ENCODE measurements around the gene FBN1.
A peak's percentile ranks its signal among the peaks of the same experiment; 100 is the strongest.

The FBN1 gene

DNA sequence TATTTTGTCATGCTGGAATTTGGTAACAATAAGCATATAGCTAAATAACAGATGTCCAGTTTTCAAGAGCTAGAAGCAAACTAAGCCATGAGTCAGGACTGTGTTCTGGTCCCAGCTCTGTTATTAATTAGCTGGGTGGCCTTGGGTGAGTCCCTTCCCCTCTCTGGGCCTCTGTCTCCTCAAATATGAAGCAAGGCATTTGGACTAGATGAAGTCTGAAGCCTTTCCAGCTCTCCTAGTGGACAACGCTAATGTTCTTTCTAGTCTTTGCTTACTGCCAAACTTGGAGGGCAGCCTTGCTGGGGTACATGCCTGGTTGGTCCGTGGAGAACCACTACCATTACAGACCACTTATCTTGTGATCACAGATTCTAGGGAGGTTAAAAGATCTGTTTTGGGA is 186.6 kb downstream of the FBN1 start:
- H3K4me3 Mint-ChIP-seq = no peak overlapping the region
- H3K27ac Mint-ChIP-seq = no peak overlapping the region
- no peak for DNase-seq (ENCODE audit: low spot score)
- no peaks in the 10 kb centered on the region for H3K4me1 Mint-ChIP-seq (ENCODE audit: low read depth)
- H3K27me3 Mint-ChIP-seq (ENCODE audit: low read depth) = no peaks in the 10 kb centered on the region
- H3K9me3 Mint-ChIP-seq = no peaks in the 10 kb centered on the region
- H3K36me3 Mint-ChIP-seq (ENCODE audit: low read depth) = no peaks in the 10 kb centered on the region

DNA sequence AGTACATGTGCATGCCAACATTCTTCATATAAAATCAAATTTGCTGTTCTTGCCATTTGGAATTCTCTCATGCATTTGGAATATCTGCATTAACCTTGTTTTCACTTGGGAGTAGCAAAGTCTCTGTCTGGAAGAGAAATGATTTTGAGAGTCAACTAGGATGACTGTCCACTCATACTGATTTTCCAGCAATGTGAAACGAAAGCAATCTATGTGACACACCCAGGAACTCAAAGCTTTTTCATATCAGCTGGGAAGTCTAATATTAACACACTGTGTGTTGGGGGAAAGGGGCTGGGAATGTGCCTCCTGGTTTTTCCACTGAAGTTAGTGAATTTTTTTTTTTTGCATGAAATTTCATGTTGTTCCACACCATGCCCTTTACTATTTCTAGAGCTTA is 189.4 kb downstream of the FBN1 start:
- H3K27me3 Mint-ChIP-seq (ENCODE audit: low read depth) = no peaks in the 10 kb centered on the region
- H3K4me3 Mint-ChIP-seq = no peak overlapping the region
- H3K4me1 Mint-ChIP-seq (ENCODE audit: low read depth) = no peaks in the 10 kb centered on the region
- no peaks in the 10 kb centered on the region for H3K9me3 Mint-ChIP-seq
- no peaks in the 10 kb centered on the region for H3K36me3 Mint-ChIP-seq (ENCODE audit: low read depth)
- DNase-seq (ENCODE audit: low spot score) = no peak
- no peak overlapping the region for H3K27ac Mint-ChIP-seq

DNA sequence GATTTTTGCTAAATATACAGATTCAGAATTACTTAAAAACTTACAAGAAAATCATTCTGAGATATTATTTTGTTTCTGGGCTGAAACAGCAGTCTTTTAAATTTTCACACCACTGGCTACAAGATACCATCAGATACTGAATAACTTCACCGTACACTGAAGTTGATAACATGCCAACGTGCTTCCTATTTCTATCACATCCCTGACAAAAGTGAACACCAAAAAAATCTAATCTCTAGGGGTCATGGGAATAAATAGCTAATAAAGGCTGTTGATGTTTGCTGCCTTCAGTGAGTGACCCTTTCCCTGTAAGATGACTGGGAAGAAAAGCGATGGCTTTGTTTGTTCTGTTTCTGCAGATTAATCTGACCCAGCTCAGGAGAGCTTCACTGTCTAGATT is 193.8 kb downstream of the FBN1 start:
- H3K9me3 Mint-ChIP-seq = no peaks in the 10 kb centered on the region

DNA sequence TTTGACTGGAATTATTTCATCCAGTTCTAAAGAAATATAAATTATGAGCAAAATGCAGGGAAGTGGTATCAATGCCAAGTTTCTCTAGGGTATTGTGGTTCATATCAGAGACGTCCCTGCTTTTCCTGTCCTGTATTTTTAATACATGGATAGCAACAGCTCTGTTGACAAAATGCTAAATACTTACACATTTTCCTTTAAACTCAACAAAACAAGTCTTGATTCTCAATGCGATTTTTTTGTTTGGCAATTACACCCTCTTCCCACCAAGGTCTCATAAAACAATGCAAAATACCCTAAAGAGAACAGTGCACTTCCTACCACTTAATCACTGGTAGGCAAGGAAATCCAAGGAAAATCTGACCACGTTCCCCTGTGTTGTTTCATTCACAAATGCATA is 194.3 kb downstream of the FBN1 start:
- Mint-ChIP-seq H3K36me3 (ENCODE audit: low read depth) (no peaks in the 10 kb centered on the region), H3K9me3 (no peaks in the 10 kb centered on the region), H3K27ac (no peak overlapping the region), H3K4me3 (no peak overlapping the region), H3K4me1 (ENCODE audit: low read depth) (no peaks in the 10 kb centered on the region), H3K27me3 (ENCODE audit: low read depth) (peaks cover 2% of the 10 kb centered on the region)
- no peak for DNase-seq (ENCODE audit: low spot score)

More for the DNA sequence above, 193.8 kb downstream of the FBN1 start:
- no peak for DNase-seq (ENCODE audit: low spot score)
- no peaks in the 10 kb centered on the region for H3K4me1 Mint-ChIP-seq (ENCODE audit: low read depth)
- H3K27ac Mint-ChIP-seq = no peak overlapping the region
- no peak overlapping the region for H3K4me3 Mint-ChIP-seq
- no peaks in the 10 kb centered on the region for H3K36me3 Mint-ChIP-seq (ENCODE audit: low read depth)
- peaks cover 2% of the 10 kb centered on the region for H3K27me3 Mint-ChIP-seq (ENCODE audit: low read depth)

DNA sequence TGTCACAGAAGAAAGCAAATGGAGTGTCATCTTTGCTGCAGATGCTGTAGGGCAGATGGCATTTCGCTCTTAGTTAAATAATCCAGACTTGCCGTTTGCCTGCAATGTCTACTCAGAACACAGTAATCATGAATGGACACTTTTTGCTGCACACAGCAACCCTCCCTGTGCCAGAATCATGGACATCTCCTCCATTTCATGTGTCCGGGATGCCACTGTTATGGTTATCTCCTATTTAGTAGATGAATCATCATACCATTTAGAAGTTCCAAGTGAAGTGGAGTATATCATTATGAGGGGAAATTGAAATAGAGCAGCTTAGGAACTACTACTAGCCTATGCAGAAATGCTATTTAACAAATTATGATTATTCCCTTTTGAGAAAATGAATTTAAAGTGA is 195.8 kb downstream of the FBN1 start:
- Mint-ChIP-seq H3K36me3 (ENCODE audit: low read depth) (no peaks in the 10 kb centered on the region), H3K27me3 (ENCODE audit: low read depth) (peaks cover 2% of the 10 kb centered on the region)

DNA sequence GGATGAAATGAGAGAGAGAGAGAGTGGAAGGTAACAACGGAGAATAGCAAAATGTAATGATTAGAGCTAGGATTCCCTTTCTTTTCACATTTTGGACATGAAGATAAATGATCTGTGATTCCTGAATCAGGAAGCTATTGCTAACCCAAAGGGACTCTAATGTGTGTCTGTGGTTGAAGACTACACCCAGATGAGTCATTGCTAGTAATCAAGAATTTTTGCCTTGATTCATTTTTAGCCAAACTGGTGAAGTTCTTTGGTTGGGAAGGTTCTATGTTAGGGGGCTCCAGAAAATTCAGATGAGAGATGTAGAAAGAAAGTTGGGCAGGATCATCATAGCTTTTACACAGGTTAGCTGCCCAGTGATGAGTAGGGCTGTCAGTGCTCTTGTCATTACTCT is 197.9 kb downstream of the FBN1 start:
- H3K27ac Mint-ChIP-seq = no peak overlapping the region
- H3K4me1 Mint-ChIP-seq (ENCODE audit: low read depth) = no peaks in the 10 kb centered on the region
- no peaks in the 10 kb centered on the region for H3K36me3 Mint-ChIP-seq (ENCODE audit: low read depth)
- peaks cover 2% of the 10 kb centered on the region for H3K27me3 Mint-ChIP-seq (ENCODE audit: low read depth)
- no peak for DNase-seq (ENCODE audit: low spot score)
- H3K4me3 Mint-ChIP-seq = no peak overlapping the region
- H3K9me3 Mint-ChIP-seq = no peaks in the 10 kb centered on the region

More for the DNA sequence above, 195.8 kb downstream of the FBN1 start:
- Mint-ChIP-seq H3K27ac (no peak overlapping the region), H3K9me3 (no peaks in the 10 kb centered on the region), H3K4me3 (no peak overlapping the region), H3K4me1 (ENCODE audit: low read depth) (no peaks in the 10 kb centered on the region)
- no peak for DNase-seq (ENCODE audit: low spot score)

DNA sequence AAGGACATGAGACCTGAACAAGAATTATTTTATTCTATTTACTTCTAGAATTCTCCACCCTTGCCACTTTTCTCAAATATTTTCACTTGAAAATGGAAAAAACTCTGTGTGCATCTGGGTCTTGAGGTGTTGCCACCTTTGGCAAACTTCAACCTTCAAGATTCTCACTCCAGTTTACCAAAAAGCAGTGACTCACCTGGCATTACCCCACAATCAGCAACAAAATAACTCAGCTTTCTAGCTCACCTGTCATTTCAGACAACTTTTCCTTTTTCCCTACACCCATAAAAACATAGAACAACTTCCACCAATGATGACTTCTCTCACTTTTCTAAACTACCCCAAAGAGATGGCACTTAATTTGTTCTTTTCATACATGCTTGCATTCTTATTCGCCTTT is 198.5 kb downstream of the FBN1 start:
- H3K4me1 Mint-ChIP-seq (ENCODE audit: low read depth) = no peaks in the 10 kb centered on the region
- H3K27me3 Mint-ChIP-seq (ENCODE audit: low read depth) = peaks cover 2% of the 10 kb centered on the region
- no peak overlapping the region for H3K4me3 Mint-ChIP-seq
- no peaks in the 10 kb centered on the region for H3K36me3 Mint-ChIP-seq (ENCODE audit: low read depth)
- H3K9me3 Mint-ChIP-seq = no peaks in the 10 kb centered on the region
- DNase-seq (ENCODE audit: low spot score) = no peak
- H3K27ac Mint-ChIP-seq = no peak overlapping the region

DNA sequence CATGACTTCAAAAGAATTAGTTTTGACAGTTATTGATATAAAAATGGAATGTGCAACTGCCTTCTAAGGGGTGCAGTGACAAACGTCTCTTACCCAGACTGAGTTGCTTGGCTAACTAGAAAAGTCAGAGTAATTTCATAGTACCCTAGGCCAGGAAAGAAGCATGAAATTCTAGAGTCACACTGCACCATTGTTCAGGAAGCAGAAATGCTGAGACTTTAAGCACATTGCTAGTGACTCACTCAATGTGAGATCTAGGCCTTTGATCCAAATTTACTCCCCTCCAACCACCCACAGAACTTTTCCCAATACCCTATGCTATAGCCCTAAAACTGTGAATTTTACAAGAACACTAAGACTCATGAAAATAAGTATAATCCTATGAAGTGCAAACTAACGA is 203.5 kb downstream of the FBN1 start:
- H3K36me3 Mint-ChIP-seq (ENCODE audit: low read depth) = no peaks in the 10 kb centered on the region
- no peaks in the 10 kb centered on the region for H3K9me3 Mint-ChIP-seq
- no peak overlapping the region for H3K4me3 Mint-ChIP-seq

DNA sequence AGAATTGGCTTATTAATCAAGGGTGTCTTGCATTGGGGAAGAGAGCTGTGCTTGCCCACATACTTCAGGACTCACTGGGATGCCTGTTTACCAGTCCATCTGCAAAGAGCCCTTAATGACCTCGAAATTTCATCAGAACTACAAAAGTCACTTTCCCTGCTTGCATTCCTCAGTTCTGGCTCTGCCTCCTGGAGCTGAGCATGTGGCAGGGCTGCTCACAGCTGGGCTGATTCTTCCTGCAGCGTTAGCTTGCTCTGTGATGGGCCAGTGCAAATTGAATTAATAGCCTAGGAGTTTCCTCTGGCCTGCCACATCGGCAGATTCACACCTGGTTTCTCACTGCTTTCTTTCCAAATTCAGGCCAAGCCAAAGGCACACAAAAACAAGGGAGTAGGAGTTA is 205.4 kb downstream of the FBN1 start:
- DNase-seq (ENCODE audit: low spot score) = no peak
- H3K9me3 Mint-ChIP-seq = no peaks in the 10 kb centered on the region
- H3K27me3 Mint-ChIP-seq (ENCODE audit: low read depth) = no peaks in the 10 kb centered on the region
- H3K36me3 Mint-ChIP-seq (ENCODE audit: low read depth) = no peaks in the 10 kb centered on the region
- H3K27ac Mint-ChIP-seq = no peak overlapping the region
- H3K4me3 Mint-ChIP-seq = no peak overlapping the region
- H3K4me1 Mint-ChIP-seq (ENCODE audit: low read depth) = no peaks in the 10 kb centered on the region

More for the DNA sequence above, 203.5 kb downstream of the FBN1 start:
- Mint-ChIP-seq H3K27me3 (ENCODE audit: low read depth) (no peaks in the 10 kb centered on the region), H3K27ac (no peak overlapping the region), H3K4me1 (ENCODE audit: low read depth) (no peaks in the 10 kb centered on the region)
- no peak for DNase-seq (ENCODE audit: low spot score)

DNA sequence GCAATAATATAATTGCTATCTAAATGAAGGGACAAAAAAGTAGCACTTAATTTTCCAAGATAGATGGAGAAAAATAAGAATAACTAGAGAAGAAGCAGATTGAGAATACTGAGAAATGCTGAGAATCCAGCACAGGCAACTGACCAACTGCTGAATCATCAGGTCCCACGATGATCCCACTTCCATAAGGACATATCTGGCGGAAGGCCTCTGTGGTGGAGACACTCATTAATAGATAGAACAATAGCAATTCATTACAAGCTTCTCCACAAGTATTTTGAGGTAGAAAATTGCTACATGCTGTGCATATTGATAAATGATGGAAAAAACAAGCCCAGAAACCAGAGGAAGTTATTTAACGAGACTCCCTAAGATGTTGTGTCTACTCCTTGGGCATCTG is 208.3 kb downstream of the FBN1 start:
- H3K27me3 Mint-ChIP-seq (ENCODE audit: low read depth) = no peaks in the 10 kb centered on the region
- DNase-seq (ENCODE audit: low spot score) = no peak
- H3K36me3 Mint-ChIP-seq (ENCODE audit: low read depth) = no peaks in the 10 kb centered on the region
- H3K4me3 Mint-ChIP-seq = no peak overlapping the region
- H3K4me1 Mint-ChIP-seq (ENCODE audit: low read depth) = peaks cover 5% of the 10 kb centered on the region
- no peak overlapping the region for H3K27ac Mint-ChIP-seq
- H3K9me3 Mint-ChIP-seq = no peaks in the 10 kb centered on the region

DNA sequence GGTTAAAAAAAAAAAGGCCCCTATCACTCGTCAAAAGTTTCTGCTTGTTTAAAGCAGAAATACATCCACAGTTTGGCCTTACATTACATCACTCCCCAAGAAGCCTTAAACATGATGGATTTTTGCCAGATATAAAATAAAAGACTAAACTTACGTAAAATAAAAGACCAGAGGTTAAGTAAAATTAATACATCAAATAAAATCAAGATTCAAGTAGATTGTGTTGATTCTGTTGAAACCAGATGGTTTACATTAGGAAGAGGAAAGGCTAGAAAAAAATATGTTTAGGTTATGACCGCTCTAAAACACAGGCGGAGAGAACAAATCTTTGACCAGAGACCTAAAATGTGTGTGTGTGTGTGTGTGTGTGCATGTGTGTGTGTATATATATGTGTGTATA is 210.2 kb downstream of the FBN1 start:
- Mint-ChIP-seq H3K27me3 (ENCODE audit: low read depth) (no peaks in the 10 kb centered on the region), H3K4me3 (no peak overlapping the region), H3K4me1 (ENCODE audit: low read depth) (peaks cover 5% of the 10 kb centered on the region), H3K27ac (no peak overlapping the region), H3K36me3 (ENCODE audit: low read depth) (no peaks in the 10 kb centered on the region), H3K9me3 (no peaks in the 10 kb centered on the region)
- DNase-seq (ENCODE audit: low spot score) = no peak

DNA sequence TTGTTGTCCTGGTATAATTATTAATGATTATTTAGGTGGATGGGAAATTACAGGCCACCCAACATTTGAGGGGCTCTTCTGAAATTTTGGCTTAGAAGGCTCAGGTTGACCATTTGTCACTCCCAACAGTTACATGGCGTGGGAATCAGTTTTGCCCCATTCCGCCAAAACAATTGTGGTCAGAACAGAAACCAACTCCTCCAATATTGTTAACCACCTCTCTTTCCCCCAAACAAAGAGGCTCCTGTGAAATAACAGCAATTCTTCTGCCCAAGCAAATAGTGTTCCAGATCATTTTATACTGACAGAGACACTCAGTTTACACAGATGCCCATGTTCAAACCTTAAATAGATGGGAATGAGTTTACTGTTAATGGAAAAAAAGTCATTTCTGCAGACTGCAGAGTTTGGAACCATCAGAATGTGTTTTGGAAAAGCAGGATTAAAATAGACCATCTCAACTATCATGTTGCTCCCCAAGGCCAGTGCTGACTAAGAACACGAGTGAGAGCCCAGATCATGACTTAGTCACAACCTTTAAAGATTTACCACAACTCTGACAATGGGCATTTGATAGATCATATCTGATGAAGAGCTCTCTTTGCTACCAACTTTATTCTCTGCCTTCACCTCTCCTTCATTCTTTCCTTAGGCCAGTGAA is 212.2 kb downstream of the FBN1 start:
- peak; percentile 10 for DNase-seq (ENCODE audit: low spot score)
- Mint-ChIP-seq H3K27me3 (ENCODE audit: low read depth) (no peaks in the 10 kb centered on the region), H3K27ac (no peak overlapping the region), H3K9me3 (no peaks in the 10 kb centered on the region), H3K4me3 (no peak overlapping the region), H3K4me1 (ENCODE audit: low read depth) (peaks cover 5% of the 10 kb centered on the region), H3K36me3 (ENCODE audit: low read depth) (no peaks in the 10 kb centered on the region)

DNA sequence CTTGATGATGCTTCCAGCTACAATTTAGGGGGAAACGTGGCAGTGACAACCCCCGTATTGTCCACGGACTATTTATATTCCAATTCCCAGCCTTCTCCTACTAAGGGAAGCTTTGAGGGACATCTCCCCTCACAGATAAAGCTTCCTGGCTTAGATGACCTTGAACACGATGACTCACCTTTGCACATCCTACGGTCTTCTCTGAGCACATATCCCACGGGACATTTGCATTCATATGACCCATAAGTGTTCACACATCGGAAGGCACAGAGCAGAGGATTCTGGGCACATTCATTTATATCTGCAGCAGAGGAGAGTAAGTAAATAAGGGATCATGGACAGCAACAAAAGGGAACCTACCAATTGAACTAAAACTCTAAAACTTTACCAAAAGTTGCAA is 212.8 kb downstream of the FBN1 start:
- Mint-ChIP-seq H3K27me3 (ENCODE audit: low read depth) (peaks cover 2% of the 10 kb centered on the region), H3K4me3 (no peak overlapping the region), H3K36me3 (ENCODE audit: low read depth) (no peaks in the 10 kb centered on the region), H3K4me1 (ENCODE audit: low read depth) (peaks cover 5% of the 10 kb centered on the region), H3K9me3 (no peaks in the 10 kb centered on the region), H3K27ac (no peak overlapping the region)
- no peak for DNase-seq (ENCODE audit: low spot score)

DNA sequence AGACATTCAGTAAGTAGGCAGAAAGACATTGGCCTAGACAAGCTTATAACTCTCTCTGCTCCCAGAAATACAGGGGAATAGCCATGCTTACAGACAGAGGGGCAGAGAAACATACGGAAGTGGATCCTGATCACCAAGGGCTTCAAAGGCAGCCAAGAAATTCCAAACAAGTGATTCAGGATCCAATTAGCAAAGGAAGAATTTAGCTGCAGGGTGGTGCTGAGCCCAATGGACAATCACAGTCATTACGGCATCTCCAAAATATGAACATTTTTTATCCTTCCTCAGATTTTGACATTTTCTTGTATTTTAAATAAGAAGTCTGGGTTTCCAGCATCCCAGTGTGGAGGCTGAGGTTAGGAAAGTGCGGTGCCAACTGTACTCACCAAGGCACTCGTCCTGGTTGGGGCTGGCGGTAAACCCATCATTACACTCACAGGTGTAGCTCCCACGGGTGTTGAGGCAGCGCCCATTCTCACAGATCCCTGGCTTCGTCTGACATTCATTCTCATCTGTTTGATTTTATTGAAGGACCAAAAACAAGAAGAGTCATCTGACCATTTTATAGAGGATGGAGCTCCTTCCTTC is 217.5 kb downstream of the FBN1 start:
- H3K27me3 Mint-ChIP-seq (ENCODE audit: low read depth) = peaks cover 3% of the 10 kb centered on the region
- DNase-seq (ENCODE audit: low spot score) = no peak
- H3K27ac Mint-ChIP-seq = no peak overlapping the region
- H3K4me1 Mint-ChIP-seq (ENCODE audit: low read depth) = peaks cover 2% of the 10 kb centered on the region
- no peak overlapping the region for H3K4me3 Mint-ChIP-seq
- no peaks in the 10 kb centered on the region for H3K9me3 Mint-ChIP-seq
- no peaks in the 10 kb centered on the region for H3K36me3 Mint-ChIP-seq (ENCODE audit: low read depth)

DNA sequence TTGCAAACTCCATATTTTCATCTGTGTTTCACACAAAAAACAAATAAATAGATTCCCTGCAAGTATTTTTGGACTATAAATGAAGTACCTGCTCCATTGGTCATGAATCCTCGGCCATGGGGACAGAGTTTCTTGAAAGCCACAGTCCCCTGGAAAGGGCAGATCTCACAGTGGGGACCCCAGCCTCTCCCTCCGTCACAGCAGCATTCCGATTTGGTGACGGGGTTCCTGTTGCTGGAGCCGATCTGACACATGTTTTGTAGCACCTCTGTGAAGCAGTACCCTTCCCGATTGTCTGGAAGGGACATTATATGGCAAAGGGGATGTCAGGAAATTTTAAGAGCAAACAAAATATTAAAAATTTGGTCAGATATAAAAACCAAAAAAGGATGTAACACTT is 218.0 kb downstream of the FBN1 start:
- H3K27ac Mint-ChIP-seq = no peak overlapping the region
- no peak overlapping the region for H3K4me3 Mint-ChIP-seq
- peaks cover 2% of the 10 kb centered on the region for H3K4me1 Mint-ChIP-seq (ENCODE audit: low read depth)

More for the DNA sequence above, 218.0 kb downstream of the FBN1 start:
- peaks cover 3% of the 10 kb centered on the region for H3K27me3 Mint-ChIP-seq (ENCODE audit: low read depth)
- no peaks in the 10 kb centered on the region for H3K36me3 Mint-ChIP-seq (ENCODE audit: low read depth)
- no peak for DNase-seq (ENCODE audit: low spot score)
- H3K9me3 Mint-ChIP-seq = no peaks in the 10 kb centered on the region
